NCI-H82 treated with DMSO at 0.1 percent for 48 hours (cell line): ENCODE measurements around the gene RWDD2A.
A peak's percentile ranks its signal among the peaks of the same experiment; 100 is the strongest.
"Not testable (repeated sequence)": the region's sequence is repeated elsewhere in the genome, so short reads cannot be mapped to it uniquely, and the experiment has no call there.

Experiments used
- DNase-seq: peaks from one replicate; lab custom pipeline; 2025; ENCODE audit not compliant: unreplicated experiment; lab: John Stamatoyannopoulos, UW

The RWDD2A gene

DNA sequence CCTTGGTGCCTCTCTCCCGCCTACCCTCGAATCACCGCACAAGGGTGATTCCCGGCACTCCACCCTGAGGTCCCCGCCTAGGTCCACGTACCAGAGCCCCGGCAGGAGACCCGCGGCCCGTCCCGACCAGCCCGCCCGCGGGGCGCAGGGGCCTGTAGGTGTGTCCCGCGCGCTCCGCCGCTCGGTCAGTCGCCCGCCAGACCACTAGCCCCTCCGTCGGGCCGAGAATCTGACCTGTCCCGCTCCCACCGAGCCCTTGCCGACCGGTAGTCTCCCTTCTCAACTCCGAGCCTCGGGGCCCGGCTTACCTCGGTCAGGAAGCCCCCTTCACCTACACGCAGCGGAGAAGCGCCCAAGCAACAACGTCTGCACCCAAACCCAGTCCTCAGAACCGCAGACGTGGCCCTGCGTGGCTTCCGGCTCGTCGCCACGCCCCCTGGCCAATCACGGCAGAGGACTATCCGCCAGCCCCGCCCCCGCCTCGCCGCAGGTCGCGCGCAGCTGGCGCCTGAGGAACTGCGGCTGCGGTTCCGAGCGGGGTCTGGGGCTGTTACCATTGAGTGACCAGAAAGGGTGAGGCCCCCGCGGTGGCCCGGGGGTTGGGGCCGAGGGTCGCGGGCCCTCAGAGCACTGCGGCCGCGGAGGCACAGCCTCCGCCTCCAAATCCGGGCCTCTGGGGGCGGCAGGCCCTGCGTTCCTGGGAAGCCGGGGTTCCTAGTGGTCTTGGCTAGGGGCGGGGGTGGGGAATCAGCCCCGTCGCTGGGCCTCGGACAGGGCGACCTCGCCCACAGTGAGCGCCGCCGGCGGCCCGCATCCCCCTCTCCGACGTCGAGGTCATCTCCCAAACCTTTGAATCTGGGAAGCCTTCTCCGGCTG, at the start of gene RWDD2A, which contains the start of gene PGM3:
Gene RWDD2A (plus strand): TSS at position 487 of the 876 bp plus-strand sequence. CDS start 1,095 bp downstream, outside the sequence.
Gene PGM3 (minus strand): TSS at position 395 of the 876 bp plus-strand sequence. CDS start 2,253 bp downstream, outside the sequence.
- DNase-seq = peak; percentile 62

DNA sequence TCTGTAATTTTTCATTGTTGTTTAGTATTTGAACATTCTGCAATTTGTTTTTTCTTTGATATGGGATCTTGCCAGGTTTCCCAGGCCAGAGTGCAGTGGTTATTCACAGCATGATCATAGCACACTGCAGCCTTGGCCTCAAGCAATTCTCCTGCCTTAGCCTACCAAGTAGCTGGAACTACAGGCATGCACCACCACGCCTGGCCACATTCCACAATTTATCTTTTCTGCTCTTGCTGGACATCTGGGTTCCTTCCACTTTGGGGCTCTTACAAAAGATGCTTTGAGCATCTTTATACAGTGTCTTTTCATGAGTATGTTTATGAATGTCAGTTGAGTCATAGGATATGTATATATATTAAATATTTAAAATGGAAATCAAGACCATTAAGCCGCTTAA, 42.0 kb upstream of the RWDD2A start:
- no peak for DNase-seq

DNA sequence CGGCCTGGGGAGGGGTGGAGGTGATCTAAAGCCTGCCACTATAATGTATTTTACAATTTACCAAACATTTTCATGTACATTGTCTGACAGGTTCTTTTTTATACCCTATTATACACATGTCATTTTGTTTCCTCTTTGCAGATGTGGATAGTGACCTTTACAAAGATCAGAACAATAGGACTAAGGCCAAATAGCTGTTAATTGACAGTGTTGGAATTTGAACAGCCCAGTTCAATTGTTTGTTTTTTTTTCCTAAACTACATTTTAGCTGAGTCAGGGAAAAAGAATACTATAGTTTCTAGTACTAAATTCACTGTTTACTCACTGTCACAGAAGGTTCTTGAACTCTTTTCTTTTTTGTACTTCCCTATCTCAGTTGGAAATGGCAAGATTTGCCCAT, 40.2 kb upstream of the RWDD2A start:
- DNase-seq = no peak

DNA sequence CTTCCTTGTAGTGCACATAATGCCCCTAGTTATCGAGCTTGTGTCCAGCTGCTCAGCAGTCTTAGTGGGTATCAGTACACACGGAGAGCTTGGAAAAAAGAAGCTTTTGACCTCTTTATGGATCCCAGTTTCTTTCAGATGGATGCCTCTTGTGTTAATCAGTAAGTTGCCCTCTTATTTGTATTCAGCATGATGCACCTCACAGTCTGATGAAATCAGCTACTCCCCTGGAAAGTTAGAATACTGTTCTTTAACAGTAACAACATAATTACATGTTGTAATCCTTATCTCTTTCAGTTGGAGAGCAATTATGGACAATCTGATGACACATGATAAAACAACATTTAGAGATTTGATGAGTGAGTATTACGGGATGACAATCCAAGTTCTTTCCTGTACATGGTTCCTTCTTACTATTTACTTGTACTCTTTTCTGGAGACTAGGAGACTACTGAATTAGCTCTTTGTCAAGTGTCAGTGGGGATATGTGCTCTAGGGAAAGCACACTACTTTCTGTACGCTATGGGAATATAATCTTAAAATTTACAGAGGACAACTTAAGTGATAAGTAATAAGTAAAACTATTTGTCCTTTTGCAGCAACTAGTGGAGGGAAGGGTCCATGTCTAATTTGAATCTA, 39.2 kb upstream of the RWDD2A start:
- DNase-seq = no peak

DNA sequence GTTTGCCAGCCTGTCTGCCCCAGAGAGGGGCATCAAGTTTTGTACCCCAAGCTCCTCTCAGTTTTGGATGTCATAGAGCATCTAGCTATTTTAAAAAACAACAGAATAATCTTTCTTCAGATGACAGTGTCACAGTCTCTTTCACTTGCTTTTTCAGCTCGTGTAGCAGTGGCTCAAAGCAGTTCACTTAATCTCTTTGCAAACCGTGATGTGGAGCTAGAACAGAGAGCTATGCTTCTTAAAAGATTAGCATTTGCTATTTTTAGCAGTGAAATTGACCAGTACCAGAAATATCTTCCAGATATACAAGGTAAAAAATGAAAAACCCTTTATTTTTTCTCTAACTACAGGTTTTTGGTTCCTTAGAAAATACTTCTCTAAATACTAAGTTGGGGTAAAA, 37.4 kb upstream of the RWDD2A start:
- DNase-seq = peak; percentile 28

DNA sequence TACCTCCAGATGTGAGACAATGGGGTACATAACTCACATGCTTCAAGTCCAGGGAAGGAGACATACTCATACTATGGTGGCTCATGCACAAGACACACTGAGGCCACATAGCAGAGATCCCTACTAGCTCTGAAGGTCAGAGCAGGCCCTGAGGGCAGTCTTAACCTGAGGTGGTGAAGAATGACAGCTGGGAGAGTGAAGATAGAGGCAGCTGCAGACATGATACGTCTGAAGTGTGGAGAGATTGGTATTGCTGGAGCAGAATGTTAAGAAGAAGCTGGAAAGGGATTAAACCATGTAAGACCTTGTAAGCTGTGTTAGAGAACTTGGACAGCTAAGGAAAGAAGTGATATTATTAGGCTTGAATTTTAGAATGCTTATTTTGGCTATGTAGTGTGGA, 33.0 kb upstream of the RWDD2A start:
- DNase-seq = peak; percentile 86

DNA sequence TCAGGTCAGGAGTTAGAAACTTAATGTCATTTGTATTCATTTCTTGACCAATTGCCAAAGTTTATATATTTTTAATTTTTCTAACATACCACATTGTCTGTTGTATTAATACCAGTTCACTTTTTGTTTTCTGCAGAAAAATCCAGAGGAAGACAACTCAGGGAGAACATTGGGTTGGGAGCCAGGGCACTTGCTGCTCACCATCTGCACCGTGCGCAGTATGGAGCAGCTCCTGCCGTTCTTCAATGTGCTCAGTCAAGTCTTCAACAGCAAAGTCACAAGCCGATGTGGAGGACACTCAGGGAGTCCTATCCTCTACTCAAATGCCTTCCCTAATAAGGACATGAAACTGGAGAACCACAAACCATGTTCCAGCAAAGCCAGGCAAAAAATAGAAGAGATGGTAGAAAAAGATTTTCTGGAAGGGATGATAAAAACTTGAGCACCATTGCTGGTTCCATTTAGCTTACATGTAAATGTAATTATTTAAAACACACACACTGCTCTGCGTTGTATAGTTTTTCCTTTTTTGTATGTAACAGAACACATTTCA, 25.4 kb upstream of the RWDD2A start:
- DNase-seq = no peak

DNA sequence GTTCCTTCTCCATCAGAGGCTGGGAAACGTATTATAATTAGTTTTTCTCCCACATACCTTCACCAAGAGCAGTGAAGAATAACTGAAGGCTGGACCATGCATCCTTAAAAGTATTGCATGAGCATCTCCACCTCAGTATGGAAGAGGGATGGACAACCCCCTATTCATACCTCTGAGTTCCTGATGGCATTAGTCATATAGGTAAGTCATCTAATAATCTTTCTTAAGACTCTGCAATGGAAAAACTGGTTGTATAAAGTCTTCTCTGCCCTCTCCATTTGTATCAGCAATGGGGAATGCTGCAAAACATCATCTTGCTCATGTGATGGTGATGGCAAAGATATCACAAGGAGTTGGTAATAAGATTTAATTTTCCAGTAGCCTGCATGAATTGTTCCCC, 24.6 kb upstream of the RWDD2A start:
- no peak for DNase-seq

DNA sequence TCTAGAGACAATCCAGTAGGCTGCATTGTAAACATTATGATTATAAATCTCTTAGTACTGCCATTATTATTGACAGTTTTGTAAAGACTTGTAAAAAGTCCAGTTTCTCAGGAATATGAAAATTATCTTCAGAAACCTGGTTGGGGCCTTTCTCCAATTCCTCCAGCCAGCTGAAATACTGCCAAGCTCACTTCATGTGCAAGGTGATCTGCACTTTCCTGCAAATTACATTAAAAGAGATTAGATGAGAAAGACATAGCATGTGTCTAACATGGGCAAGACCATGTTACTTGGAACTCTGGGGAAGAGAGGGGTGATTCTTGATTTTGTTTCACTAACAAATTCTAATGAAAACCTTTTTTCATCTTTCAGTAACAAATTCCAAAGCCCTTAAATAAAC, 24.1 kb upstream of the RWDD2A start:
- peak; percentile 12 for DNase-seq

DNA sequence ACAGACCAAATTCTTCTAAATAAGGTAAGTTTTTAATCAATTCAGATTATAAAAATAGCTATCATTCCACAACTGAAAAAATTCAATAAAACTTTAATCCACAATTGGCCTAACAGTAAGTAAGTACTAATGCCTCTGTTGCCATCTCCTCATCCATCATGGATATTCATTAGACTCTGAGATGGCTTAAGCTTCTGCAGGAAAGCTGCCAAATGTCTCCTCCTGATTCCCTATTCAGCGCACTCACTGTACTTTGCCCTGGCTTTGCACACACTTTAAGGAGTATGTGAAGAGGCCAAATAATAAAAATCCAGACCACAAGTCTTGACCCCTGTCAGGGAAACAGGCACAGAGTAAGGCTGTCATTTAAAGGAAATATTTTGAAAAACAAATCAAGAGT, 23.6 kb upstream of the RWDD2A start:
- DNase-seq = peak; percentile 44

DNA sequence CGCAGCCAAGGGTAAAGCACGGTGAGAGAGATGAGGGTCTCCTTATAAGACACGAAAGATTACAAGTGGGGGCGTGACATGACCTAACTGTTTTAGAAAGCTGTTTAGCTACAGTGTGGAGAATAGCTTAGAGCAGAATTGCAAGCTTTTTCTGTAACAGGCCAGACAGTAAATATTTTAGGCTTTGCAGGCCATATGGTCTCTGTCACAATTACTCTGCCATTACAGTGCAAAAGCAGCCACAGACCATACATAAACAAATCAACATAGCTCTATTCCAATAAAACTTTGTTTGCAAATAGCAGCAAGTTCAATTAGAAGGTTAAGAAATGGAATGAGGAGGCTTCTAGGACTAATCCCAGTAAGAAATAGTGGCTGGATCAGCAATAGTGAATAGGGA, 16.9 kb upstream of the RWDD2A start:
- DNase-seq = no peak

DNA sequence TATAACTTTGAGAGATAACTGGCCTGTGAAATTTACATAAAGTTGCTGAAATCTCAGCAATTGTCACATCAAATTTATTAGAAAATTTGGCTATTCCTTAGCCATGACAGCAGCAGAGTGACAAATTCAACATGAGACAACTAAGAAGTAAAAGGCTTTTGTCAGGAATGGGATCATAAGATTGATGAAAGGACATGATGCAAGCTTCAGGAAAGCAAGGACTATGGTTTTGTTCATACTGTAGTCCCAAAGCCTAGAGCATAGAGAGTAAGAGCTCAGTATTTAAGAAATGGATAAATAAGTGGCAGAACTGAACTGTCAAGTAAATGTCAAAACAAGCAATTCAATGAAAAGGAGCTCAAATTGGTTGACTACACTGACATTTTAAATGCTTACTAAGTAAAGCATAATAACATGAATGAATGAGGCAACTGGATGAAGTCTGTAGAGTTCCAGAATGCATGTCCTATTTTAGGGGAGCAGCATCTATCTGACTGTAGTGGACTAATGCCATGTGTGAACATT, 12.7 kb upstream of the RWDD2A start:
- DNase-seq = no peak

DNA sequence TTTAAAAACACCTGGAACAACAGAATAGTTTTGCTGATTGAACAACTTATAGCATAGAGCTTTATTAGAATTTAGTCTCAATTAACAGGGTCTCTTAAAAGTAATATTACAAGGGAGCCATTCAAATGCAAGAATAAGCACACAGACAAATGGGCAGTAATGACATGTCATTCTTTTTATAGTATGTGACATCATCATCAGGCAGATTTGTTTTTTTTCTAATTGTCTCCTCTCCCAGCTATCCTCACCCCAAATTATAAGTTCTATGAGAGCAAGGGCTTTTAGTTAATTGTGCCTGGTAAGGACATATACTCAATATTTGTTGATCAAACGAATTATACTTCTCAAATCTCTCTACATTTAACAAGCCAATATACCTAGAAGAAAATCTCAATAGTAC, 11.0 kb upstream of the RWDD2A start:
- no peak for DNase-seq

DNA sequence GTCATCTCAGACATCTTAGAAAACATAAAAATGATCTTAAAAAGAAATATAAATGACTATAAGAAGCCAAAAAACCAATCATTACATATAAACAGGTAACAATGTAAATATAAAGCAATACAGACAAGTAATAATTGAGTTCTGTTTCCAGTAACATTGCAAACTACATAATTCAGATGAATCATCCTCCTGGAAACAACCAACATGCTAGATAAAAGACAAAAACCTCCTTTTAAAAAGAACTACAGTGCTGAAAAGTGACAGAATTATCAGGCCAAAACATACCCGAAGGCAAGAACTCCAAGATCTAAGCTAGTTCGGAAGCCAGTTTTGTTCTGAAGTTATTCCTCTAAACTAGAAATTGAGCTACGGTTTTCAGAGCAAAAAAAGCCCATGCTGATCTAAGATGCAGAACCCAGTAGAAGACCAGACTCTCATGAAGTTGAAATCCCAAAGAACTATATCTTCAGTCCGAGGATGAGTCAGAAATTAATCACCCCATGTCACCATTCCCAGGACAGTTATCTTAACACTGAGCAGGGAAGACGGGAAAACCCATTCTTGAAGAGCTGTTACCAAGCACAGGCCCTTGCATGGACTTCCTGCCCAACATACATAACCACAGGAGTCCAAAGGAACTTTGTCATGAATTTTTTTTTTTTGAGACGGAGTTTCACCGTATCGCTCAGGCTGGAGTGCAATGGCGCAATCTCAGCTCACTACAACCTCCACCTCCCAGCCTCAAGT, 9.9 kb upstream of the RWDD2A start:
- no peak for DNase-seq

DNA sequence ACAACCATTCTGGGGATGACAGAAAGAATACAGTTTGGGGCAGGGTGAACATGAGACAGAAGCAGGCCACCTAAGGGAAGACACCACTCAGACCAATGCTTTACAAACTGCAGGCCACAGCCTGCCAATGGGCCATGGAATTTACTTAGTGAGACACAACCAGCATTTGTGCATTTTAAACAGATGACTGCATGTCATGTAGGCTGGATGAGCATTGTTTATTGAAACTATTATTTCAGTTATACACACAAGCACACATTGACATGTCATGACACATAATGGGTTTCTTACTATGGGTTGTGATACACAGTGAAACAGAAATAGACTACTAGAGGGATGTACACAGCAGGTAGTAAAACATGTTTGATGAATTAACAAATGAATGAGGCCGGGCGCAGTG, 8.1 kb upstream of the RWDD2A start:
- no peak for DNase-seq

DNA sequence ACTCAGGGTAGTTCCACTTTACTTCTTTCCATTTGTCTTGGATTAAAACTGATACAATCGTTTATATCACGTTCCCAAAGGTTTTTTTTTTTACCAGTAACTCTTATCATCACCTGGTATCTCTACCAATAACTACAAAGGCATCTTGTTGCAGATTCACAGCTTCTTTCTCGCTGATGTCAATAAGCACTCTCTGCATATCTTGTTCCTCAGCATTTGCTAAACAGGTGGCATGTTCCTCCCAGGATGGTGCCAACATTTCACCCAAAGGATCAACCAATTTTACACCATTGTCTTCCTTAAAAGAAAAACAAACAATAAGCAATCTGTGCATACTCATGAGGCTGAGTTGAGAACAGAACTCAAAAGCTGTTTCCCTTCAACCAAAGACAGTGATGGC, 4.7 kb upstream of the RWDD2A start:
- DNase-seq = no peak

DNA sequence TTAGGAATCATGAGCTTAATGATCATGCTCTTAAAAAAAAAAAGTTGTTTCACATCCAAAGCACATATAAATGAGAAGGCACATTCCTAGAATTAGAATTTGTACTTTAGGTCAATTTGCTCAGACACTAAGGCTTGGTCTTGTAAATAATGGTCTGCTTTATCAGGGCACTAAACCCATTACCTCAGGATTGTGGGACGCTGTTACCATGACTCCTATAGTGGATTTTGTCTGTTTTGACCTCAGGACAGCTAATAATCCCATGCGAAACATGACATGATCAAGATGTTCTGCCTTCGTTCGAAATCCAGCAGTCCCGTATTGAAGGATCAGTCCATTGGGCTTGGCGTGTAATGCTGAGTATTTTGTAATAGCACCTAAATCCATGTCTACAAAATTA, 2.5 kb upstream of the RWDD2A start:
- DNase-seq = no peak

DNA sequence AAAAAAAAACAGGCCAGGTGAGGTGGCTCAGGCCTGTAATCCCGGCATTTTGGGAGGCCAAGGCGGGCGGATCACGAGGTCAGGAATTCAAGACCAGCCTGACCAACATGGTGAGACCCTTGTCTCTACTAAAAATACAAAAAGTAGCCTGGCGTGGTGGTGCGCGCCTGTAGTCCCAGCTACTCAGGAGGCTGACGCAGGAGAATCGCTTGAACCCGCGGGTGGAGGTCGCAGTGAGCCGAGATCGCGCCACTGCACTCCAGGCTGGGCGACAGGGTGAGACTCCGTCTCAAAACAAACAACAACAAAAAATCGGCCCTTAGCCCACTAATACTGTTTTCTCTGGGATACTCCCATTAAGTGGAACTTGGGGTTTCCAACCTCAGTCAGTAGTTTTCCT, 1.2 kb upstream of the RWDD2A start:
- not testable (repeated sequence) for DNase-seq

DNA sequence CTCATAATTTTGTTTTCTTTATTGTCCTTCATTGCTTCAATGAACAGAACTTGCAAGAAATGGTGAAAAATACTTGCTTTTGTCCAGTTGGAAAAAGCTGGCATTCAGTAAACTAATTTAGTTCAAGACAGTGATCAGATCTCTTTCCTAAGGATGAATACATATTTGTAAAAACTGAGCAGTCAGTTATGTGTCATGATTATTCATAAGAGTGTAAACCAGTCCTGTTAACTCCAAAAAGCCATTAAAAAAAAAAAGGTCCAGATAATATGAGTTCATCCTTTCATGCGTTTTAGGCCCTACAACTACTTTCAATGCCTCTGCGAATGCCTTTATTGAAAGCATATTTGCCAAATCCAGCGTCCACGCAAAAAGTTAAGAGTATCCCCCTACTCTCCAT, 701 bp upstream of the RWDD2A start:
- DNase-seq = no peak

DNA sequence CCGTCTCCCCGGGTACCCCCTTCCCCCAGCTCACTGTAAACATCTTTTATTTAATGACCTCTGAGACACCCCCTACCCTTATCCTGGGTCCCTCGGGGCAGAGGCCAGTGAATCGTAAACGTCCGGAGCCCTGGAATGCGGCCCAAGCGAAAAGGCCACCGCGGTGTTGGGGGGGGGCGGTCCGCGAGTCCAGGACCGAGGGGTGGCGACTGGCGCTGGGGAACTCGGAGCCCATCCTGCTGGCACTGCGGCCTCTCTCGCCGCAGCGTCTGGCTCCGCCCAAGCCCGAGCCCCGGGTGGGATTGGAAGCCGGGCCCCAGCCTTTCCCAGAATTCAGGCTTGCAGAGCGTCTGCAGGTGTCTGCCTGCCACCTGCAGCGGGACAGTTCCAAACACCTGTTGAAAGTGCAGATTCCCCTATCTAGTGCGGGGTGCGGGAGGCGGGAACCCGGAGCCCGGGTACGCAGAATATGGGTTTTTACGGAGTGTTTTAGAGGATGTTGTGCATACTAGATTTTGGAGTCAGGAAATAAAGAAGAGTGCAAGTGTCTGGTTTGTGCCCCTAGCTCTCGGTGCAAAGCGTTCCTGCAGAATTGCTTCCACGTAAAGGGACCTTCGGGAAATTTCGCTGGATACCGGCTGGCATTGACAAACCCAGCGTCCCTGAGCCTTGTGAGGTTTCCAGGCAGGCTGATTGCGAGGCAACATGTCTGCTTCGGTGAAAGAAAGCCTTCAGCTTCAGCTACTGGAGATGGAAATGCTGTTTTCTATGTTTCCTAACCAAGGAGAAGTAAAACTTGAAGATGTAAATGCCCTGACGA, 800 bp downstream of the RWDD2A start:
- no peak for DNase-seq
